HG03565 (cell line): ENCODE measurements around the gene SESTD1.

Source experiments
- ATAC-seq: cut with Tn5 transposase; IDR thresholded peaks from one replicate; pipeline ENCODE4 v1.9.1; 2021; ENCODE audit warnings: mild to moderate bottlenecking, moderate library complexity; ENCODE audit not compliant: unreplicated experiment

SESTD1 gene

DNA sequence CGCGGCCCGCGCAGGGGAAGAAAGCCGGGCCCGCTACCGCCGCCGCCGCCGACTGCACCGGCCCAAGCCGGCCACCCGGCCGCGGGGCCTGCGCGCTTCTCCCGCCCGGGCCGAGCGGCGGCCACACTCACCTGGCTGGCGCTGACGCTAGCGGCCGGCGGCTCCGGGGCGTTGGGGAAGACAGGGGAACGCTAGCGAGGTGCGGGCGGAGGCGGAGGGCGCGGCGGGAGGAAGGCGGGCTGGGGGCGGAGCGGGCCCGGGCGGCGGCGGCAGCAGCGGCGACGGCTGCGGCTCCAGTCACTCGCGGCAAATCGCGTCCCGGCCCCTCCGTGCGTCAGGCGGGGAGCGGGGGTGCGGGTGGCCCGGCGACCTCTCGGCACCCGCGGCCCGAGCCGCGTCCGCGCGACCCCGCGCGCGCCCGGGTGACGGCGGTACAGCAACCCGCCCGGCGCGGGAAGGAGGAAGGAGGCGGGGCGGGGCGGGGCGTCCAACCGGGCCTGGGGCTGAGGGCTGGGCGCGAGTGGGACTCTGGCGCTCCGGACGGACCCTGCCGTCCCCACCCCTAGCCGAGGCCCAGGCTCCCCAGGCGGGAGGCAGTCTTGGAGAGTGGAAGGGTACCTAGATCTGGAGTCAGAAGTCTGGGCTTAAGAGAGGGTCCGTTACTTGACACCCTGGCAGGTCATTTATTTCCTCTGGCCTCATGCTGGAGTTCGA, at the start of gene SESTD1:
Gene SESTD1, minus strand, starts transcription at position 465 of the 714 bp plus-strand sequence. CDS start 72,991 bp downstream, outside the sequence.
- peak; percentile 34 for ATAC-seq

DNA sequence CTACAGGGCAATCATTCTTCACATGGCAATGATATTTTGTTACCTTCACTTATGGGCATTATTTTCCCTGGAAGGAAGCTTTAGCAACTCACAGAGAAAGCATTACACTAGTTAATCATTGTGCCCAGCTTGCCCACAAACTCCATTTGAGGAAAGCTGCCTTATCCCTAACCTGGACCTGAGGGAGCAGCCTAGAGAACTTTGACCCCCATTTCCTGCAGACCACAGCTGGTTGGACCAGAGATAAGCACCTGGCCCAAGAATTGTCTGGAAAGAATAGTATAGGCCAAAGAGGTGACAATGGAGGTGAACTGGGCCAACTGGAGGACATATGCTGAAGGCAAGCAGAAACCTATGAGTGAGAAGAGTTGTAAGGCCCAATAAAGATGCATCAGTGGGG, 48.4 kb upstream of the SESTD1 start:
- ATAC-seq, result no peak

DNA sequence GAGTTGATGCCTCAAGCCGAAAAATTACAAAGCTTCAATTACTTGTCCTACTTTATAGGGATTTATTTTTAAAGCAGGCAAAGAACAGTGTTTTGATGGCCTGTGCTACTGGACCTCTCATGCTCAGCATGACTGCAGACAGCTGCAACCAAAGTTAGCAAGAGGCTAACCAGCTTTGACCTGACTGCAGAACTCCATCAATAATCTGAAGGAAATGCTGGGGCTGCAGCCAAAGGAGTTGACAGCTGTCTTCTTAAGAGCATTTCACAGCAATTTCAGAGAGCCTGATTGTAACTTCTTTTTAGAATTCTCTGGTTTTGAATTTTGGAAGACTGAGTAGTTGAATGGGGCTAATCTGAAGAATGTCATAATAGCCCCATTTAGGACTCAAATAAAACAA, 46.5 kb upstream of the SESTD1 start:
- no peak for ATAC-seq

- no peak for ATAC-seq
Observed at GRCh38 chr2:179307616-179308371, 43.2 kb upstream of the SESTD1 start.

- no peak for ATAC-seq
Observed at GRCh38 chr2:179305125-179305524, 40.5 kb upstream of the SESTD1 start.

DNA sequence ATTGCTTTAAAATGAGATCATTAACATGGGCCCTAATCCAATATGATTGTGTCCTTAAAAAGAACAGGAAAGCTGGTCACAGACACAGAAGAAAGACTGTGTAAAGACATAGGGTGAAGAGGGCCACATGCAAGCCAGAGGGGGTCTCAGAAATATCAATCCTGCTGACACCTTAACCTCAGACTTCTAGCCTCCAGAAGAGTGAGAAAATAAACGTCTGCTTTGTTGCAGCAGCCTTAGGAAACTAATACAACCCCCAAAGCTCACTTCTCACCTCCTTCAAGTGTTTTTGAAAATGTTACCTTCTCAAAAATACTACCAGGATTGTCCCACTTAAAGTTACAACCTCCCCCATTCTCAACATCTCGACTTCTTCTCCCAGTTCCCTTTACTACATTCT, 39.8 kb upstream of the SESTD1 start:
- ATAC-seq, result no peak

DNA sequence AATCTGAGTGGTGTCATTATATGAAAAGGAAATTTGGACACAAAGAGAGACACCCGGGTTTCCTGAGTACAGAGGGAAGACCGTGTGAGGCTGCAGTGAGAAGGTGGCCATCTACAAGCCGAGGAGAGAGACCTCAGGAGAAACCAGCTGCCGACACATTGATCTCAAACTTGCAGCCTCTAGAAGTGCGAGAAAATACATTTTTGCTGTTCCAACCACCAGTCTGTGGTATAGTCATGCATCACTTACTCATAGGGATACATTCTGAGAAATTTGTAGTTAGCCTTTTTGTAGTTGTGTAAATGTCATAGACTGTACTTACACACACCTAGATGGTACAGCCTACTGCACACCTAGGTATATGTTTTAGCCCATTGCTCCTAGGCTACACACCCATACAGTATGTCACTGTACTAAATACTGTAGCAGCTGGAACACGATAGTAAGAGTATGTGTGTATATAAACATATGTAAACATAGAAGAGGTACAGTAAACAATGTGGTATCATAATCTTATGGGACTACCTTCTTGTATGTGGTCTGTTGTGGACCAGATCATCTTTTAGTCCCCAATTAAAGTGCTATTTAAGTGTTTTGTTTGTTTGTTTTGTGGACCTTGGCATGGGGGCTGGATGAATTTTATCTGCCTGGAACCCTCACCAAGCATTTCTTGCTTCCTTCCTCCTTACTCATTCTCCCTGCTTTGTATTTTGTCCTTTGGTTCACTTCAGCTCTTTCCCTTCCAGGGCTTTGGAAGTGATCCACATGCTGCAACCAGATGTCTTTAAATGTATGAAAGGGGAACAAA, 38.3 kb upstream of the SESTD1 start:
- no peak for ATAC-seq

DNA sequence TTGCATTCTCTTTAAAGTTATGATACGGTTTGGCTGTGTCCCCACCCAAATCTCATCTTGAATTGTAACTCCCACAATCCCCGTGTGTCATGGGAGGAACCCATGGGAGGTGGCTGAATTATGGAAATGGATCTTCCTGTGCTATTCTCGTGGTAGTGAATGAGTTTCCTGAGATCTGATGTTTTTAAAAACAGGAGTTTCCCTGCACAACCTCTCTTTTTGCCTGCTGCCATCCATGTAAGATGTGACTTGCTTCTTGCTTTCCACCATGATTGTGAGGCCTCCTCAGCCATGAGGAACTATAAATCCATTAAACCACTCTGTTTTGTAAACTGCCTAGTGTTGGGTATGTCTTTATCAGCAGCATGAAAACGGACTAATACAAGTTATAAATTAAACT, 37.5 kb upstream of the SESTD1 start:
- ATAC-seq, result no peak

DNA sequence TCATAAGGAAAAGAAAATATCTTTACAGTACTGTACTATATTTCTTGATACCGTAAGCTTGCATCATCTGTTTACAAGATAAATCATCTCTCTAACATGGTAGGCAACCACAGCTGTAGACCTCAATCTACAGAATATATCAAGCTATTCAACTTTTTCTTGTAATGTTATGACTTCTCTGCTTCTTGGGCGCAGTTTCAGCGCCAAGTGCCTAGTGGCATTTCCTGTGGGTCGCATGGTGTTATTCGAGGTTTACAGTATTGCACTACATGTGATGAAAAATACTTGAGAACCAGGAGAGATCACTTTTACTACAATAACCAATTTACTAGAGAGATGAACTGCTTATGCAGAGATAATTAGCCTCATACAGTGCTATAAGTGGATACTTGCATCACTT, 34.0 kb upstream of the SESTD1 start:
- no peak for ATAC-seq

DNA sequence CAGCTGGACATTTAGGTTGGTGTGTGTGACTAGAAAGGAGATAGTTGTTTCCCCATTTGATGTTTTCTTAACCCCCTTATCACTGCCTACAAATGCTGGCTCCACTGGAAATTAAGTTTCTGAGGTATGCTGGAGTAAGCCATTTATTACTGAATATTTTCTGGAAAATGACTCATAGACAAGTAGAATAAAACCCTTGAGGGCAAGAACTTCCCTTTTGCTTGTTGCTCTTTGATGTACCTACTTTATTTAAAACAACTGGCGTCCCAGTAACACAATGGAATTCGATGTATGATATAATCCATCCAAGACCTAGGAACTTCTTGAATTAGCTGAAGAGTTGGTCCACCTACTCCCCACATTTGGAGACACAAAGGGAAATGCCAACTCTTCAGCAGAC, 33.3 kb upstream of the SESTD1 start:
- ATAC-seq, result no peak

GRCh38 chr2:179290329-179290728, 25.7 kb upstream of the SESTD1 start:
- ATAC-seq, result no peak

DNA sequence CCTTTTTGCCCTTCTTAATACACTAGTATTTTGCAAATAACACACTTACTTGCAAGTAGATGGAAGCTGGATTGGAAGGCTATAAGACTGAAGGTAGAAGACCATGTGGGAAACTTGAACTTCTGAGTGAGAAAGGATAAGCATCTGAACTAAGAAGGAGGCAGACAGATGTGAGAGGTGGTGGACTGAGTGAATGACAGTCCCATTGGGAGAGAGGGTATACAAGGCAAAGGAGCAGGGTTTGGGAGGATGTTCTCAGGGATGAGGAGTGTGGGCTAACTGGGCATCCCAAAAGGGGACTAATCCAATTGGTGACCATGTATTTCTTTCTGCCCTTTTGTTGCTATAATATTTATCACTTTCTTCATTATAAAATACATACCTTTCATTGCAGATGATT, 20.4 kb upstream of the SESTD1 start:
- no peak for ATAC-seq

GRCh38 chr2:179277429-179278196, 13.0 kb upstream of the SESTD1 start:
- ATAC-seq, result no peak

GRCh38 chr2:179275253-179276012, 10.8 kb upstream of the SESTD1 start:
- ATAC-seq, result no peak

DNA sequence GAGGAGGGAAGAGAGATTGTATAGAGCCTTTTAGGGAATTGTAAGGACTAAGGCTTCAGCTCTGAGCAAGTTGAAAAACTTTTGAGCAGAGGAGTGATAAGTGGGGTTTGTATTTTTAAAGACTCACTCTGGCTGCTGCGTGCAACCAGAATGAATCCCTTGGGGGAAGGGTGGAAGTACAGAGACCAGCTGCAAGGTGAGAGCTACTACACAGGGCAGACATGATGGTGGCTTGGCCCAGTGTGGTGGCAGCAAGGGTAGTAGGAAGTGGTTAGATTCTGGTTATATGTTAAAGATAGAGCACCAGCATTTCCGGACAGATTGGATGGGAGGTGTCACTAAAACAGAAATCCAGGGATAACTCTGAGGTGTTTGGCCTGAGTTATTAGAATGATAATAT, 10.1 kb upstream of the SESTD1 start:
- ATAC-seq, result peak; percentile 94

- ATAC-seq, result no peak
Observed at GRCh38 chr2:179273461-179273962, 8.9 kb upstream of the SESTD1 start.

- no peak for ATAC-seq
Observed at GRCh38 chr2:179272406-179273192, 8.0 kb upstream of the SESTD1 start.

GRCh38 chr2:179270689-179271088, 6.1 kb upstream of the SESTD1 start:
- ATAC-seq, result no peak

DNA sequence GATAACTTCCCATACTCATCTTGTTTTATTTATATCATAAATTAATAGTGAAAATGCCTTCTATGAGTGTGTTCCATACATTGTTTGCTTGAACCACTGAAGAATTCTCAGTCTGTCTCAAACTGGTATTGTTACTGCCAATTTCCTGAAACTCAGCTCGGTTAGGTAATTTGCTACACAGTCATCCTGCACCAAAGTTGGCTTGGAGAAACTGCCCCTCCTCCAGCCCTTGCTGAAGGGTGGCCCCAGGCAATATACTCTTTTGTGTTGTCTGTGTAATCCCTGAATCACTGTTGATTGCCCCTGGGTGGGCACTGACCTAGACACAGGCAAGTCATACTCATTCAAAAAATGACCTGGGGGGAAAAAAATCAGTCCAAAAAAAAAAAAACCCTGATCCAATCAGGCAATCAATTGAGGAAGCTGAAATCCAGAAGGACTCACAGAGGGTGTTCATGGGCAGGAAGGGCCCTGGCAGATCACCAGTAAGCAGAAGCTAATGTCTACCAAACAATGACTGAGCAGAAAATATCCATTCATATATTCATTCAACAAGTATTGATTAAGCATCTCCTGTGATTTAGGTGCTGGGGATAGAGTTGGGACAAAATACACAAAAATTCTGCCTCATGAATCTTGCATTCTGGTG, 3.8 kb upstream of the SESTD1 start:
- ATAC-seq, result peak; percentile 49
